Esophagus muscularis mucosa (tissue), 4 donors: ENCODE measurements around the gene SLC39A3.

Experiments used
- CTCF ChIP-seq, 3 experiments: fragments of 200-600 bp in 2 of 3; fragments of 450-650 bp in 1 of 3; sonication (generic) in 2 of 3; IDR thresholded peaks; one replicate each; pipeline ENCODE4 v1.5.1; 2017 to 2019; ENCODE audit warnings: antibody characterized with exemption in 3 of 3, mild to moderate bottlenecking in 2 of 3, moderate library complexity in 1 of 3
- EP300 ChIP-seq: sonication (generic); formaldehyde crosslinking; IDR thresholded peaks from one replicate; pipeline ENCODE4 v1.6.1; 2017; ENCODE audit warnings: antibody characterized with exemption
- POLR2A ChIP-seq: fragments of 450-650 bp; IDR thresholded peaks from one replicate; pipeline ENCODE4 v1.6.1; 2017; ENCODE audit warnings: antibody characterized with exemption, moderate library complexity, mild to moderate bottlenecking, low read depth
- POLR2AphosphoS5 ChIP-seq, 2 donors: sonication (generic); formaldehyde crosslinking; IDR thresholded peaks; one replicate each; pipeline ENCODE4 v1.6.1; 2017; ENCODE audit warnings: antibody characterized with exemption in 2 of 2

GRCh38 chr19:2731181-2731995 lies 8.4 kb downstream of the SLC39A3 start:
- TF ChIP-seq CTCF (IDR thresholded peaks at IDR 0.05) (no peak), POLR2A (no peak), EP300 (no peak), POLR2AphosphoS5 (IDR thresholded peaks at IDR 0.05) (no peak)
